ENCODE results near the gene HOXA6. TPM values are rescaled to one million over a fixed set of nuclear protein-coding genes. Genes with fewer than 3 reads are reported as not detected.
A peak's percentile ranks its signal among the peaks of the same experiment; 100 is the strongest.

HOXA6 gene
- total and polyA plus RNA-seq, 2 donors (not counting 3 experiments of a cell fraction or from before 2014, with no cell fraction given): 10.0 to 20.7 TPM

DNA sequence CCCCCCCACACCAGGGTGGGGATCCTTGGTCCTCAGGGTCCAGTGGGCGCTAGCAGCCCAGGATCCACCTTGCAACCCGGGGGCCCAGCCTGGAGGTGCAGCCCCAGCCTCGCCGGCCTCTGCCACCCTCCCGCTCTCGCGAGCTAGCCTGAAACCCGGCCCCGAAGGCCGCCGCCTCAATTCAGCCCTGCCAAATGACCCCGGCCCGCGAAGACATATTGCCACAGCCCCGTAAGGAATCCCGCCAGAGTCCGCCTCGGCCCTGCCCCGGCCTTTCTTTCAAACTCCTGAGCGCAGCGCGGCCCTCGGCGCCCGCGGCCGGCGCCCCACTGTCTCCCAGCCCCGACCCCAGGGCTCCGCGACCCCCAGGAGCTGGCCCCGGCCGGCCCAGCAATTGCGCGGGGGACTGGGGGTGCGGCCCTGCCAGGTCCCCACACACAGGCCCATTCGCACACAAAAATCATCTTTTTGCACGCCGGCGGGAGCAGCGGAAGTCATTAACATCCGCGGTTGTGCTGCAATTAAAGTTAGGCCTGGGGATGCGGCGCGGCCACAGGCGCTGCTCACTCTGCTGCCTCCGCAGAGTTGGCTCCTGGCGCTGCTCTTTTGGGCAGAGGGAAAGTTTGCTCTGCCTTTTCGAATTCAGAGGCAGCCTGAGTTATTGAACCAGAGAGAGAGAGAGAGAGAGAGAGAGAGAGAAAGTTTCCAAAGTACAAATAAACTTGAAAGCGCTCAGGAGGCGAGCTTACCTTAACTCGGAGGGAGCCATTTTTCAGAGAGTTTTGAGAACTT is 8.0 kb downstream of the HOXA6 start:
- TF ChIP-seq JUN (IDR thresholded peaks at IDR 0.05; ENCODE audit: borderline replicate concordance, insufficient read depth, insufficient read length, low read depth) (no peak), MYC (IDR thresholded peaks at IDR 0.05; ENCODE audit: low read depth, low read length) (no peak), EZH2 (IDR thresholded peaks at IDR 0.05; ENCODE audit: borderline replicate concordance, low read depth, low read length, severe bottlenecking) (no peak), FOS (IDR thresholded peaks at IDR 0.05; ENCODE audit: borderline replicate concordance, insufficient read depth, low read length) (no peak), POLR2AphosphoS5 (IDR thresholded peaks at IDR 0.05; ENCODE audit: insufficient read depth, low read depth, low read length) (no peak), GATA2 (IDR thresholded peaks at IDR 0.05; ENCODE audit: insufficient read depth, insufficient read length, low read depth, low read length) (no peak), POLR2A (IDR thresholded peaks at IDR 0.05; ENCODE audit: low read depth, low read length) (no peak)
- TF ChIP-seq, protein P1, sequence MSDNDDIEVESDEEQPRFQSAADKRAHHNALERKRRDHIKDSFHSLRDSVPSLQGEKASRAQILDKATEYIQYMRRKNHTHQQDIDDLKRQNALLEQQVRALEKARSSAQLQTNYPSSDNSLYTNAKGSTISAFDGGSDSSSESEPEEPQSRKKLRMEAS (IDR thresholded peaks at IDR 0.05; ENCODE audit: insufficient read depth, insufficient read length): no peak
- TF ChIP-seq, protein P2, sequence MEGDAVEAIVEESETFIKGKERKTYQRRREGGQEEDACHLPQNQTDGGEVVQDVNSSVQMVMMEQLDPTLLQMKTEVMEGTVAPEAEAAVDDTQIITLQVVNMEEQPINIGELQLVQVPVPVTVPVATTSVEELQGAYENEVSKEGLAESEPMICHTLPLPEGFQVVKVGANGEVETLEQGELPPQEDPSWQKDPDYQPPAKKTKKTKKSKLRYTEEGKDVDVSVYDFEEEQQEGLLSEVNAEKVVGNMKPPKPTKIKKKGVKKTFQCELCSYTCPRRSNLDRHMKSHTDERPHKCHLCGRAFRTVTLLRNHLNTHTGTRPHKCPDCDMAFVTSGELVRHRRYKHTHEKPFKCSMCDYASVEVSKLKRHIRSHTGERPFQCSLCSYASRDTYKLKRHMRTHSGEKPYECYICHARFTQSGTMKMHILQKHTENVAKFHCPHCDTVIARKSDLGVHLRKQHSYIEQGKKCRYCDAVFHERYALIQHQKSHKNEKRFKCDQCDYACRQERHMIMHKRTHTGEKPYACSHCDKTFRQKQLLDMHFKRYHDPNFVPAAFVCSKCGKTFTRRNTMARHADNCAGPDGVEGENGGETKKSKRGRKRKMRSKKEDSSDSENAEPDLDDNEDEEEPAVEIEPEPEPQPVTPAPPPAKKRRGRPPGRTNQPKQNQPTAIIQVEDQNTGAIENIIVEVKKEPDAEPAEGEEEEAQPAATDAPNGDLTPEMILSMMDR (IDR thresholded peaks at IDR 0.05; ENCODE audit: extremely low read depth in 1 of 2, insufficient read depth in 1 of 2, low read depth in 1 of 2, low read length in 2 of 2): no peak
- Histone ChIP-seq H3K9me1 (replicated peaks; ENCODE audit: control insufficient read depth, extremely low read depth, insufficient read depth, low read length) (no peaks in the 10 kb centered on the region), H3K4me2 (ENCODE audit: insufficient read depth, low read length) (peak overlapping the region; percentile 92), H3K79me2 (ENCODE audit: control insufficient read depth, insufficient read depth, low read length) (peaks cover 89% of the 10 kb centered on the region), H3K9me3 (replicated peaks; ENCODE audit: control insufficient read depth, insufficient read depth, low read length) (no peaks in the 10 kb centered on the region), H3K9ac (replicated peaks; ENCODE audit: extremely low read depth, insufficient read depth, low read length) (peak overlapping the region; percentile 84), H3K27me3 (ENCODE audit: control insufficient read depth in 2 of 2, insufficient read depth in 2 of 2, low read length in 2 of 2) (no peaks in the 10 kb centered on the region), H3K4me1 (ENCODE audit: control insufficient read depth, extremely low read depth, insufficient read depth, low read length) (peaks cover 79% of the 10 kb centered on the region), H3K27ac (ENCODE audit: insufficient read depth, low read depth, low read length) (peak overlapping the region; percentile 82), H3K4me3 (replicated peaks in 1 of 3; ENCODE audit: insufficient read depth in 1 of 3, low read depth in 1 of 3, low read length in 3 of 3) (peak overlapping the region; percentile 6 to 24 (median 12)), H4K20me1 (replicated peaks; ENCODE audit: control insufficient read depth, extremely low read depth, insufficient read depth, low read length) (no peaks in the 10 kb centered on the region), H3K36me3 (ENCODE audit: control insufficient read depth in 2 of 2, extremely low read depth in 1 of 2, insufficient read depth in 2 of 2, low read length in 2 of 2) (peaks cover 0 to 7% of the 10 kb centered on the region in 2 experiments), H2AFZ (ENCODE audit: low read depth, low read length) (no peak overlapping the region)
- dilution Hi-C loops (cut with MboI; ENCODE audit: extremely low pct_ligation_motif_present, low sequenced_read_pairs) (no loop called here), intact Hi-C loops (cut with micrococcal nuclease) (loop anchor here (5.0 kb wide), 2 partner anchors 637 to 687 kb away; no protein-coding TSS in a partner anchor)
- no peak for DNase-seq (ENCODE audit: low read depth, low spot score)
- ChIA-PET CTCF (interaction anchor here (0.5 to 3.4 kb wide), 10 partner anchors 9 to 767 kb away, joined by 3 to 15 read pairs (median 4); partner anchors contain the start of gene HOXA7), POLR2A (interaction anchor here (0.6 to 2.2 kb wide), 2 partner anchors 13 to 276 kb away, joined by 4 to 7 read pairs; partner anchors contain the start of gene HOXA3)
- FAIRE-seq: no peak
- BruUV-seq (replicated peaks): no TSS peak

Measured in endothelial cell of umbilical vein (primary cell).